Progenitor cell of endocrine pancreas (in vitro differentiated cells): ENCODE results near the gene FGD6. TPM values are rescaled to one million over a fixed set of nuclear protein-coding genes. Genes with fewer than 3 reads are reported as not detected.
"Not testable (repeated sequence)": the region's sequence is repeated elsewhere in the genome, so short reads cannot be mapped to it uniquely, and the experiment has no call there.

Experiments used
- DNase-seq: peaks from one replicate; pipeline ENCODE4 v3.0.0; 2021; ENCODE audit warnings: low spot score; ENCODE audit not compliant: unreplicated experiment
- H3K27ac Mint-ChIP-seq: 2 replicates; pipeline ENCODE4 v1.8.0; 2021; ENCODE audit warnings: mild to moderate bottlenecking, moderate library complexity, mixed read lengths
- H3K27me3 Mint-ChIP-seq: 2 replicates; pipeline ENCODE4 v1.8.0; 2021; ENCODE audit warnings: mixed read lengths
- H3K36me3 Mint-ChIP-seq: 2 replicates; pipeline ENCODE4 v1.8.0; 2022; ENCODE audit warnings: mixed read lengths; ENCODE audit not compliant: insufficient read depth
- H3K4me1 Mint-ChIP-seq: 2 replicates; pipeline ENCODE4 v1.8.0; 2021; ENCODE audit warnings: low read depth, mixed read lengths
- H3K4me3 Mint-ChIP-seq: 2 replicates; pipeline ENCODE4 v1.8.0; 2021; ENCODE audit warnings: low read depth, mild to moderate bottlenecking, moderate library complexity, mixed read lengths
- H3K9me3 Mint-ChIP-seq: 2 replicates; pipeline ENCODE4 v1.8.0; 2021; ENCODE audit warnings: low read depth, mixed read lengths
- CTCF ChIP-seq: fragments of 200-600 bp; sonication (generic); IDR thresholded peaks from one replicate; pipeline ENCODE4 v1.5.0; 2021; ENCODE audit warnings: antibody characterized with exemption, mild to moderate bottlenecking; ENCODE audit not compliant: unreplicated experiment
- total RNA-seq: library from RNA; stranded (reverse); gene quantifications from 2 replicates; pipeline ENCODE4 v1.2.1, GENCODE V29; 2021

Gene FGD6
- total RNA-seq, 1 donor from 2014 or later = 68.2 TPM

- peaks cover 37% of the 10 kb centered on the region for H3K4me1 Mint-ChIP-seq
- no peaks in the 10 kb centered on the region for H3K9me3 Mint-ChIP-seq
- no peak overlapping the region for H3K4me3 Mint-ChIP-seq
- peaks cover 11% of the 10 kb centered on the region for H3K36me3 Mint-ChIP-seq
- no peak for DNase-seq
- no peaks in the 10 kb centered on the region for H3K27me3 Mint-ChIP-seq
- TF ChIP-seq CTCF = no peak
- H3K27ac Mint-ChIP-seq = peak overlapping the region; percentile 25
Observed at GRCh38 chr12:95201056-95201670, 16.1 kb downstream of the FGD6 start.

GRCh38 chr12:95200128-95200894, 17.0 kb downstream of the FGD6 start:
- DNase-seq = no peak
- Mint-ChIP-seq H3K9me3 (no peaks in the 10 kb centered on the region), H3K36me3 (peaks cover 9% of the 10 kb centered on the region), H3K27me3 (no peaks in the 10 kb centered on the region), H3K4me1 (peaks cover 31% of the 10 kb centered on the region), H3K27ac (peak overlapping the region; percentile 62), H3K4me3 (no peak overlapping the region)
- no peak for TF ChIP-seq CTCF

GRCh38 chr12:95198914-95199313, 18.4 kb downstream of the FGD6 start:
- DNase-seq = no peak
- H3K27me3 Mint-ChIP-seq = no peaks in the 10 kb centered on the region
- no peak for TF ChIP-seq CTCF
- H3K4me1 Mint-ChIP-seq = peaks cover 25% of the 10 kb centered on the region
- no peaks in the 10 kb centered on the region for H3K9me3 Mint-ChIP-seq
- no peak overlapping the region for H3K4me3 Mint-ChIP-seq
- H3K36me3 Mint-ChIP-seq = peaks cover 8% of the 10 kb centered on the region
- H3K27ac Mint-ChIP-seq = no peak overlapping the region

GRCh38 chr12:95197636-95198035, 19.6 kb downstream of the FGD6 start:
- no peaks in the 10 kb centered on the region for H3K27me3 Mint-ChIP-seq
- no peak for DNase-seq
- H3K4me1 Mint-ChIP-seq = peaks cover 19% of the 10 kb centered on the region
- TF ChIP-seq CTCF = no peak
- no peaks in the 10 kb centered on the region for H3K9me3 Mint-ChIP-seq
- no peak overlapping the region for H3K4me3 Mint-ChIP-seq
- no peak overlapping the region for H3K27ac Mint-ChIP-seq
- H3K36me3 Mint-ChIP-seq = peaks cover 9% of the 10 kb centered on the region

GRCh38 chr12:95196875-95197569, 20.2 kb downstream of the FGD6 start:
- H3K27me3 Mint-ChIP-seq, H3K9me3 Mint-ChIP-seq, H3K4me3 Mint-ChIP-seq, DNase-seq, H3K27ac Mint-ChIP-seq: not testable (repeated sequence)
- Mint-ChIP-seq H3K36me3 (peaks cover 11% of the 10 kb centered on the region), H3K4me1 (peaks cover 19% of the 10 kb centered on the region)
